T47D (cell line): ENCODE measurements around the gene C1orf122.

Experiments used
- DNase-seq, 2 experiments: peaks; one replicate each; pipeline versions ENCODE4 v3.0.0 to v3.0.0-alpha.2; 2011 to 2012; ENCODE audit warnings: low read depth in 1 of 2, low spot score in 1 of 2
- JUND ChIP-seq: IDR thresholded peaks from 2 replicates; pipeline ENCODE4 v1.6.1; 2012; ENCODE audit warnings: low read depth
- in situ Hi-C: cut with HindIII; loops from 2 replicates; pipeline ENCODE4 v1.10.0; 2016; ENCODE audit warnings: low sequenced_read_pairs, low pct_unique_long_range_greater_than_20kb

C1orf122 gene

GRCh38 chr1:37811027-37811655, 3.6 kb downstream of the C1orf122 start:
- no peak for TF ChIP-seq JUND
- DNase-seq = peak in 1 of 2 experiments; percentile 82
- in situ Hi-C loops = no loop called here

- in situ Hi-C loops = no loop called here
- no peak for DNase-seq
- no peak for TF ChIP-seq JUND
Measured at GRCh38 chr1:37813529-37814145, 6.0 kb downstream of the C1orf122 start.

- in situ Hi-C loops = no loop called here
- DNase-seq = no peak
- no peak for TF ChIP-seq JUND
Measured at GRCh38 chr1:37814252-37814651, 6.7 kb downstream of the C1orf122 start.

- TF ChIP-seq JUND = no peak
- peak in 1 of 2 experiments; percentile 61 for DNase-seq
- in situ Hi-C loops = no loop called here
Measured at GRCh38 chr1:37817481-37817880, 9.9 kb downstream of the C1orf122 start.

- TF ChIP-seq JUND = no peak
- DNase-seq = no peak
- in situ Hi-C loops = no loop called here
Measured at GRCh38 chr1:37821481-37821880, 13.9 kb downstream of the C1orf122 start.

- in situ Hi-C loops = no loop called here
- no peak for TF ChIP-seq JUND
- no peak for DNase-seq
Measured at GRCh38 chr1:37822906-37823815, 15.6 kb downstream of the C1orf122 start.

GRCh38 chr1:37824001-37824400, 16.4 kb downstream of the C1orf122 start:
- no peak for DNase-seq
- in situ Hi-C loops = no loop called here
- TF ChIP-seq JUND = no peak

- TF ChIP-seq JUND = no peak
- no peak for DNase-seq
- in situ Hi-C loops = no loop called here
Measured at GRCh38 chr1:37825506-37825905, 17.9 kb downstream of the C1orf122 start.

- in situ Hi-C loops = no loop called here
- no peak for TF ChIP-seq JUND
- no peak for DNase-seq
Measured at GRCh38 chr1:37828410-37829074, 21.0 kb downstream of the C1orf122 start.

GRCh38 chr1:37831109-37831508, 23.5 kb downstream of the C1orf122 start:
- TF ChIP-seq JUND = no peak
- in situ Hi-C loops = no loop called here
- DNase-seq = no peak

- no peak for DNase-seq
- in situ Hi-C loops = no loop called here
- TF ChIP-seq JUND = no peak
Measured at GRCh38 chr1:37831809-37832208, 24.2 kb downstream of the C1orf122 start.

- in situ Hi-C loops = no loop called here
- no peak for DNase-seq
- no peak for TF ChIP-seq JUND
Measured at GRCh38 chr1:37836788-37837187, 29.2 kb downstream of the C1orf122 start.
